OCI-LY1 (cell line): Measurements from ENCODE around the gene SCP2D1.

Experiments
- H2AFZ ChIP-seq: fragments of 200-600 bp; sonication (generic), shearing (Covaris generic); 2 replicates; pipeline ENCODE4 v1.6.0; 2014; ENCODE audit warnings: antibody characterized with exemption, mild to moderate bottlenecking, low read length
- H3F3A ChIP-seq: fragments of 200-600 bp; sonication (generic), shearing (Covaris generic); 2 replicates; pipeline ENCODE4 v1.6.0; 2014; ENCODE audit warnings: mild to moderate bottlenecking, antibody characterized with exemption, low read length, moderate library complexity; ENCODE audit not compliant: insufficient read depth
- H3K27ac ChIP-seq: fragments of 200-600 bp; sonication (generic); 2 replicates; pipeline ENCODE4 v1.5.1; 2014; ENCODE audit warnings: low read length, mixed run types, mild to moderate bottlenecking, low read depth; ENCODE audit not compliant: poor library complexity, severe bottlenecking
- H3K27me3 ChIP-seq: fragments of 200-600 bp; sonication (generic); 2 replicates; pipeline ENCODE4 v1.6.0; 2014; ENCODE audit warnings: antibody characterized with exemption, mild to moderate bottlenecking, low read length, moderate library complexity; ENCODE audit not compliant: insufficient read depth
- H3K36me3 ChIP-seq: fragments of 200-600 bp; sonication (generic); 2 replicates; pipeline ENCODE4 v1.6.1; 2014; ENCODE audit warnings: mild to moderate bottlenecking, antibody characterized with exemption, low read length, moderate library complexity, mixed read lengths; ENCODE audit not compliant: insufficient read depth
- H3K4me1 ChIP-seq: fragments of 200-600 bp; sonication (generic); 2 replicates; pipeline ENCODE4 v1.5.1; 2014; ENCODE audit warnings: mild to moderate bottlenecking, low read length, moderate library complexity; ENCODE audit not compliant: insufficient read depth, severe bottlenecking
- H3K4me2 ChIP-seq: fragments of 200-600 bp; sonication (generic), shearing (Covaris generic); 2 replicates; pipeline ENCODE4 v1.6.1; 2014; ENCODE audit warnings: low read length
- H3K4me3 ChIP-seq: fragments of 200-600 bp; sonication (generic); 2 replicates; pipeline ENCODE4 v1.5.1; 2014; ENCODE audit warnings: low read length, low read depth, mild to moderate bottlenecking, mixed read lengths; ENCODE audit not compliant: poor library complexity, severe bottlenecking
- H3K79me2 ChIP-seq: fragments of 200-600 bp; shearing (Covaris generic); 2 replicates; pipeline ENCODE4 v1.6.1; 2016; ENCODE audit warnings: mixed run types, low read length, mixed read lengths; ENCODE audit not compliant: insufficient read depth
- H3K9ac ChIP-seq: fragments of 200-600 bp; sonication (generic), shearing (Covaris generic); 2 replicates; pipeline ENCODE4 v1.6.1; 2014; ENCODE audit warnings: mild to moderate bottlenecking, low read length, mixed read lengths
- H3K9me2 ChIP-seq: fragments of 200-600 bp; sonication (generic), shearing (Covaris generic); 2 replicates; pipeline ENCODE4 v1.6.1; 2014; ENCODE audit warnings: low read depth, mild to moderate bottlenecking, low read length, mixed read lengths
- H3K9me3 ChIP-seq: fragments of 200-600 bp; shearing (Covaris generic); 2 replicates; pipeline ENCODE4 v1.6.1; 2014; ENCODE audit warnings: low read length, mixed read lengths
- H4K20me1 ChIP-seq: fragments of 200-600 bp; sonication (generic), shearing (Covaris generic); 2 replicates; pipeline ENCODE4 v1.6.0; 2016; ENCODE audit warnings: mild to moderate bottlenecking, low read length; ENCODE audit not compliant: insufficient read depth
- EZH2 ChIP-seq: fragments of 200-600 bp; sonication (generic), shearing (Covaris generic); IDR thresholded peaks from 2 replicates; pipeline ENCODE4 v1.8.0; 2017; ENCODE audit warnings: borderline replicate concordance, mixed run types, mild to moderate bottlenecking, antibody characterized with exemption, low read length, moderate library complexity, mixed read lengths
- TF ChIP-seq, protein P1 (sequence below): fragments of 200-600 bp; sonication (generic), shearing (Covaris generic); IDR thresholded peaks from 2 replicates; pipeline ENCODE4 v1.5.1; 2017; ENCODE audit warnings: mild to moderate bottlenecking, antibody characterized with exemption, low read length, moderate library complexity, mixed read lengths

The SCP2D1 gene

DNA sequence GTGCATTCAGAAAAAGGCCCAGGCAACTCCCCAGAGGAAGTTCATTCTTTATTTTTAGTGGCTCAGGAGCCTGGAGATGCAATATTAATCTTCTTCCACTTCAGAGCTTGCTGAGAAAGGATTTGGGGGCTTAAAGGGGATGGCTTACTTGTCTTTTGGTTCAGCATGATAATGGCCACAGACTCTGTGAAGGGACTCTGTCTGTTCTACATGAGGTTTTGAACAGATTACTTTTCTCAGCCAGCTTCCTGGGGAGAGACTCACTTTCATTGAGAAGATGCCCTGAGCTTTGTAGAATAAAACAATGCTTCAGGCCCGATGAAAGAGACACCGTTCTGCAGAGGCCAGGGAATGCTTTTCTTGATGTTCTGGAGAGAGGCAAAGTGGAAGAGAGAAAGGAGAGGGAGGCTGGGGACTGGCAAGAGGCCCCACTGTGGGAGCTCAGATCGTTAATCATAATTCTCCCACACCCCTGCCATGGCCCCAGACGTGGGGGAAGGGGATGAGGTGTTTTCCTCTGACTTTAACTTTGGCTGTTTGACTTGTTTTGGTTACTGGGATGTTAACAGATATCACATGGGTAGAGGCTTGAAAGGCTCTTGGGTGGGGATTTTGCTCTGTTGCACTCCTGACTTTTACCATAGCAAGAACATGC is 19.1 kb downstream of the SCP2D1 start:
- Histone ChIP-seq H3K79me2 (no peaks in the 10 kb centered on the region), H3K4me1 (no peaks in the 10 kb centered on the region), H3K36me3 (no peaks in the 10 kb centered on the region), H3F3A (no peaks in the 10 kb centered on the region), H3K4me2 (no peak overlapping the region), H3K9me3 (no peaks in the 10 kb centered on the region), H3K9ac (no peak overlapping the region), H4K20me1 (no peaks in the 10 kb centered on the region), H3K9me2 (no peaks in the 10 kb centered on the region), H3K27me3 (0 out of 2 replicates have a peak, but pooled peaks cover 6% of the 10 kb centered on the region), H2AFZ (no peak overlapping the region), H3K27ac (no peak overlapping the region), H3K4me3 (no peak overlapping the region)
- no peak for TF ChIP-seq EZH2
- TF ChIP-seq, protein P1, sequence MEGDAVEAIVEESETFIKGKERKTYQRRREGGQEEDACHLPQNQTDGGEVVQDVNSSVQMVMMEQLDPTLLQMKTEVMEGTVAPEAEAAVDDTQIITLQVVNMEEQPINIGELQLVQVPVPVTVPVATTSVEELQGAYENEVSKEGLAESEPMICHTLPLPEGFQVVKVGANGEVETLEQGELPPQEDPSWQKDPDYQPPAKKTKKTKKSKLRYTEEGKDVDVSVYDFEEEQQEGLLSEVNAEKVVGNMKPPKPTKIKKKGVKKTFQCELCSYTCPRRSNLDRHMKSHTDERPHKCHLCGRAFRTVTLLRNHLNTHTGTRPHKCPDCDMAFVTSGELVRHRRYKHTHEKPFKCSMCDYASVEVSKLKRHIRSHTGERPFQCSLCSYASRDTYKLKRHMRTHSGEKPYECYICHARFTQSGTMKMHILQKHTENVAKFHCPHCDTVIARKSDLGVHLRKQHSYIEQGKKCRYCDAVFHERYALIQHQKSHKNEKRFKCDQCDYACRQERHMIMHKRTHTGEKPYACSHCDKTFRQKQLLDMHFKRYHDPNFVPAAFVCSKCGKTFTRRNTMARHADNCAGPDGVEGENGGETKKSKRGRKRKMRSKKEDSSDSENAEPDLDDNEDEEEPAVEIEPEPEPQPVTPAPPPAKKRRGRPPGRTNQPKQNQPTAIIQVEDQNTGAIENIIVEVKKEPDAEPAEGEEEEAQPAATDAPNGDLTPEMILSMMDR = no peak

DNA sequence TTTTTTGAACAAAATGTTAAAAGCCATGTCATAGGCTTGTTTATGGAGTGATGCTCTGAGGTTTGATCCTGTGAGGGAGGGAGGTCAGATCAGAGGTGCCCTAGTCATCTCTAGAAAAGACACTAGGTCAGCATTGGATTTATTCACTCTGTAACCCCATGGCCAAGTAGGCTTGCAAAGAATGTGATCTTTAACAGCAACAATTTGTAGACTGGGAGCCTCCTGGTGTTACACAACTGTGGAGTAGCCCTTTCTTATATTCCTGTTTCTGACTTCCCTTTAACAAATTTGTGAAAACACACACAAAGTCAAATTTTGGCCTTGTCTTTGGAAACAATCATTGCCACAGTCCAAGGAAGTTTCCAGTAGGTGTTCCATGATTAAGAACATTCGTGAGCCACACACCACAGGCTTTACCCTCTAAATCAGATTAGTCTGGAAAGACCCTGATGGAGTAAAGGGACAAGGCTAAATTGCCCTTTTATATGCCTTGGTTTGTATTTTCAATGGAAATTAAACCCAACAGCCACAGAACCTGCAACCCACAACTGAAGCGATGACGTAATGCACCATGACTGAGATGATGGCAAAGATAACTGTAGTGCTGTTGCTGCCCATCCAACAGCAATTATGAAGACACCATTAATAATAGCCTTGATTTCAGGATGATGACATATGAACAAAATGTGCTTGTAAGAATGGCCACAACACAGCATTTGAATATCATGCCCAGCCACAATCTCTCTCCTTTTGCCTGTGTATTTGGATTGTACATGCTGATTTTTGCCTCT is 22.1 kb downstream of the SCP2D1 start:
- Histone ChIP-seq H4K20me1 (no peaks in the 10 kb centered on the region), H3K36me3 (no peaks in the 10 kb centered on the region), H3K27ac (no peak overlapping the region), H3K9ac (no peak overlapping the region), H3K4me3 (no peak overlapping the region), H3F3A (no peaks in the 10 kb centered on the region), H2AFZ (no peak overlapping the region), H3K79me2 (no peaks in the 10 kb centered on the region), H3K27me3 (0 out of 2 replicates have a peak, but pooled peaks cover 6% of the 10 kb centered on the region), H3K4me1 (no peaks in the 10 kb centered on the region), H3K9me2 (no peaks in the 10 kb centered on the region), H3K4me2 (no peak overlapping the region), H3K9me3 (no peaks in the 10 kb centered on the region)
- TF ChIP-seq, protein P1 = no peak
- TF ChIP-seq EZH2 = no peak

DNA sequence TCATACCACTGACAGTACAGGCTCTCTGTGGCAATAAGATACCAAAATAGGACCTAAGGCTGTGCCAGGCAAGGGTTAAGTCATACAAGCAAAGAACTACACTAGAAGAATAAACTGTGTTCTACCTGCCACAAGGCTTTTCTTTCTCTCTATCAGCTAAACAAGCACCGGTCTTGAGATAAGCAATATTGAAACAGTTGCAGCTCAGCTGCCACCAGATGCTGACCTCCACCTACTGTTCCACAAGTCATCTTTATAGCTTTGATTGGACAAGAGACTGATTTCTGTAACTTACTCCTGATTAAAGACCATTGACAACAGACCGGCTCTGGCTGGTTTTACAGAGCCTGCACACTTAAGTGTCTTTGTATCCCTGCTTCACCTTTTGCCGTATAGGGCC is 24.1 kb downstream of the SCP2D1 start:
- Histone ChIP-seq H3F3A (no peaks in the 10 kb centered on the region), H3K9ac (no peak overlapping the region), H3K27ac (no peak overlapping the region), H3K4me1 (no peaks in the 10 kb centered on the region), H4K20me1 (no peaks in the 10 kb centered on the region), H3K4me3 (no peak overlapping the region), H3K9me3 (no peaks in the 10 kb centered on the region), H3K79me2 (no peaks in the 10 kb centered on the region), H3K9me2 (no peaks in the 10 kb centered on the region), H2AFZ (no peak overlapping the region), H3K4me2 (no peak overlapping the region), H3K36me3 (no peaks in the 10 kb centered on the region), H3K27me3 (no peaks in the 10 kb centered on the region)
- TF ChIP-seq, protein P1 = no peak
- TF ChIP-seq EZH2 = no peak
